ENCODE results near the gene EFS. TPM values are rescaled to one million over a fixed set of nuclear protein-coding genes. Genes with fewer than 3 reads are reported as not detected.

The EFS gene
- total and polyA plus RNA-seq, 8 donors: 15.8 to 64.1 (median 46.9) TPM

DNA sequence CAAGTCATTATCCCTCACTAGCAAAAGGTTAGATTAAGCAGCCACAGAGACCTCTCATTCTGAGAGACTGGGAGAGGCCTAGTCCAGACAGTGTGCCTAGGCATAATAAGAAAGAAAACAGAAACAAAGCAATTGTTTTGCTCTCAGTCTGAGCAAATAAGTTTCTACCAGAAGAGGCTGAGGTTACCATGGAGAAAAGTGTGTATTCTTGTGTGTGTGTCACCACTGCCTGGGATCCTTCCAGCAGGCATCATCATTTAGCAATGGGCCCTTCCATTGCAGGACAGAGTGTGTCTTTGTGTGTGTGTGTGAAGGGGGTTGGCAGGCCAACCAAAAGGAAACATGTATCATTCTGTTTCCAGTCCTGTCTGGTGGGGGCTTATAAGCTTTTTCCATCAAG lies 3.7 kb downstream of the EFS start:
- intact Hi-C loops (cut with DNase I): no loop called here
- DNase-seq (peak in 1 of 4 donors; percentile 20), ATAC-seq (no peak)
- no peak overlapping the region for H3K4me3 ChIP-seq
- H3K27me3 ChIP-seq: peaks cover 5 to 42% of the 10 kb centered on the region in 2 donors
- H3K36me3 ChIP-seq: peaks cover 0 to 6% of the 10 kb centered on the region in 2 donors
- no peaks in the 10 kb centered on the region for H3K4me1 ChIP-seq
- no peaks in the 10 kb centered on the region for H3K9me3 ChIP-seq
- TF ChIP-seq, protein P1, sequence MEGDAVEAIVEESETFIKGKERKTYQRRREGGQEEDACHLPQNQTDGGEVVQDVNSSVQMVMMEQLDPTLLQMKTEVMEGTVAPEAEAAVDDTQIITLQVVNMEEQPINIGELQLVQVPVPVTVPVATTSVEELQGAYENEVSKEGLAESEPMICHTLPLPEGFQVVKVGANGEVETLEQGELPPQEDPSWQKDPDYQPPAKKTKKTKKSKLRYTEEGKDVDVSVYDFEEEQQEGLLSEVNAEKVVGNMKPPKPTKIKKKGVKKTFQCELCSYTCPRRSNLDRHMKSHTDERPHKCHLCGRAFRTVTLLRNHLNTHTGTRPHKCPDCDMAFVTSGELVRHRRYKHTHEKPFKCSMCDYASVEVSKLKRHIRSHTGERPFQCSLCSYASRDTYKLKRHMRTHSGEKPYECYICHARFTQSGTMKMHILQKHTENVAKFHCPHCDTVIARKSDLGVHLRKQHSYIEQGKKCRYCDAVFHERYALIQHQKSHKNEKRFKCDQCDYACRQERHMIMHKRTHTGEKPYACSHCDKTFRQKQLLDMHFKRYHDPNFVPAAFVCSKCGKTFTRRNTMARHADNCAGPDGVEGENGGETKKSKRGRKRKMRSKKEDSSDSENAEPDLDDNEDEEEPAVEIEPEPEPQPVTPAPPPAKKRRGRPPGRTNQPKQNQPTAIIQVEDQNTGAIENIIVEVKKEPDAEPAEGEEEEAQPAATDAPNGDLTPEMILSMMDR (IDR thresholded peaks at IDR 0.05): no peak
- no peak overlapping the region for H3K27ac ChIP-seq

DNA sequence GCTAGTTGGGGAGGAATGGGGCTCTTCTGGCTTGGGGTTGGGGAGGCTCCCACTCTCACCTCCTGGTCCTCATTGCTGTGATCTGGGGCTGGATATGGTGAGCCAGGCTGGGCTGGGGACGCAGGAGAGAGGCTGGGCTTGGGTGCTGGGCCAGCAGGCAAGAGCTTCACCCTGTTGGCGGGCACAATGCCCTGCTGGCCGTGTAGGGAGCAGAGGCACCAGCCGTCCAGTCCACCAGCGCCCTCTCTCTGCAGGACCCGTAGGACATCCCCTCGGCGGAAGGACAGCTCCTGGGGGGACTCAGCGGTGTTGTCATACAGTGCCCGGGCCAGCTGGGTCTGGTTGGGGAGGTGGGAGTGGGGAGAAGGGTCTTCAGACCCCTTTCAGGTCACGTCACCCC lies 4.5 kb downstream of the EFS start:
- ATAC-seq (no peak), DNase-seq (peak in 1 of 4 donors; percentile 75)
- Histone ChIP-seq H3K27ac (no peak overlapping the region), H3K4me3 (no peak overlapping the region), H3K9me3 (no peaks in the 10 kb centered on the region), H3K4me1 (no peaks in the 10 kb centered on the region), H3K27me3 (peaks cover 5 to 33% of the 10 kb centered on the region in 2 donors), H3K36me3 (peaks cover 0 to 6% of the 10 kb centered on the region in 2 donors)
- intact Hi-C loops (cut with DNase I): no loop called here
- TF ChIP-seq, protein P1 (IDR thresholded peaks at IDR 0.05): no peak

DNA sequence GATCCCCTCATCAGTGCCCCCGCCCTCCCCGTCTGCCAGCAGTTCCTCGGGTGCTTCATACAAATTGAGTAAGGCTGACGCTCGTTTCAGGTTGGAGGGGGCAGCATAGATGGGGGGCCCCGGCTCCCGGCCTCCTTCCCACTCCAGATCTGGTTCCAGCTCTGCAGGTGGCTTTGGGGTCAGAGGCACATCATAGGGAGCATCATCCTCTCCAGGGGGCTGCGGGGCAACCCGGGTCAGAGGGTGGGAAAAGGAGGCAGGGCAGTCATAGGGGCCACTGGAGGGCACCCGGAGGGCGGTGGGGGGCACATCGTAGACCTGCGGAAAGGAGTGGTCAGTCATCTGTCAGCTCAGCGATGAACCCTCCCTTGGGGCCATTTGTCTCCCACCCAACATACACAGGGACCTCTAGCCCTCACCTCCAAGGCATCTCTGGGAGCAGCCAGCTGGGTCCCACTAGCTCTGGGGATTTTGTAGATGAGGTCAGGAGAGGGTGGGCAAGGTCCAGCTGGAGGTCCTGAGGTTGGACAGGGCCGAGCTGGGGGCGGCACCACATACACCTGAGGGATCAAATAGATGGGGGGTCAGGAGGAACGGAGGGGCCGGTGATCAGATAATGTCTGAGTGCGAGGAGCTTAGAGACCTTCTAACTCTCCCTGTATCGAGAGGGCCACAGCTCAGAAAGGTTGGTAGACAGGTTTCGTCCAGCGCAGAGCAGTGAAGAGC lies 5.1 kb downstream of the EFS start:
- ATAC-seq (no peak), DNase-seq (no peak)
- TF ChIP-seq, protein P1 (IDR thresholded peaks at IDR 0.05): no peak
- H3K9me3 ChIP-seq: no peaks in the 10 kb centered on the region
- peaks cover 0 to 6% of the 10 kb centered on the region in 2 donors for H3K36me3 ChIP-seq
- no peak overlapping the region for H3K27ac ChIP-seq
- peaks cover 4 to 30% of the 10 kb centered on the region in 2 donors for H3K27me3 ChIP-seq
- intact Hi-C loops (cut with DNase I): no loop called here
- no peaks in the 10 kb centered on the region for H3K4me1 ChIP-seq
- no peak overlapping the region for H3K4me3 ChIP-seq

DNA sequence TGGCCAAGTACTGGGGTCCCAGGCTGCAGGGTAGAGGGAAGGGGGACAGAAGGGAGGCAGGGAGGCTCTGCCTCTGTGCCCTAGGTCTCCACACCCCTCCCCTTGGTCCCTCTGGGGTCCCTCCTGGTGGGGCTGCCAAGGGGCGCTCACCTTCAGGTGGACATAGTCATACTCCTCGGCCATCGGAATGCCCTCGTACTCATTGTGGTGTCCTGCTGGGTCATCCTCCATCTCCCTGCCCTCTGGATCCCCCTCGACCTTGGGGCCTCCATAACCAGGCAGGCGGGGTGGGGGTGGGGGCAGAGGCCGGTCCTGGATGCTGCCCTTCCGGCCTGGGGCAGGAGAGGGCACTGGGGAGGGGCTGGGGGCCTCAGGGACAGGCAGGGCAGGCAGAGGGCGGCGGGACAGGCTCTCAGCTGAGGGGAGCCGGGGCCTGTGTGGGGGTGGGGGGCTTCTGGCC lies 5.8 kb downstream of the EFS start:
- intact Hi-C loops (cut with DNase I): no loop called here

DNA sequence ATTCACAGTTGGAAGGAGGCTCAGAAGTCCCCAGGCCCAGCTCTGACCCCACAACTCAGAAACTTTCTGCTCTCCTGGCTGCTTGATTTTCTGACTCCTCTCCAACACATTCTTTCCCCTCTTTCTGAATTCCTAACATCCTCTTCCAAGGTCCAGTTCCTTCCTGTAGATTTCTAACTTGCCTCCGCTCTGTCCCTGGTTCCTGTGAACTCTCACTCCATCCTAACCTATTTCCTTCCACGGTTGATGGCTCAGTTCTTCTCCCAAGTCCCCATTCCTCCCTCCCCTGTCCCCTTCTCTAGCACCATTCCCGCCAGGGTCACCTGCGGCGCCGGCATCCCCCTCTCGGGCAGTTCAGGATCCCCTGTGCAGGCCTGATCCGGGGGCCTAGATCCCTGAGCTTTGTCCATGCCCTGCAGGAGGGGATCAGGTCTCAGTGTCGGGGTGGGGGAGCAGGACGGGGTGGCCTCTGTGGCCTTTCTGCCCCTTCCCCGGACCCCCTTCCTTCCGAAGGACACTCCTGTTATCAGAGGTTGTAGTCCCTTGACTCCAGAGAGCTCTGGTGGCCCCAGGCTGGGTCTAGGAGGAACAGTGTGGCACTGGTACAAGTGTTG lies 6.3 kb downstream of the EFS start:
- DNase-seq (peak in 1 of 4 donors; percentile 72), ATAC-seq (no peak)
- H3K4me1 ChIP-seq: no peaks in the 10 kb centered on the region
- no peak overlapping the region for H3K27ac ChIP-seq
- H3K4me3 ChIP-seq: no peak overlapping the region
- intact Hi-C loops (cut with DNase I): no loop called here
- peaks cover 0 to 6% of the 10 kb centered on the region in 2 donors for H3K36me3 ChIP-seq
- peaks cover 0 to 30% of the 10 kb centered on the region in 2 donors for H3K27me3 ChIP-seq
- TF ChIP-seq, protein P1 (IDR thresholded peaks at IDR 0.05): no peak
- H3K9me3 ChIP-seq: no peaks in the 10 kb centered on the region

More for the DNA sequence above, 5.8 kb downstream of the EFS start:
- peaks cover 0 to 30% of the 10 kb centered on the region in 2 donors for H3K27me3 ChIP-seq
- no peaks in the 10 kb centered on the region for H3K4me1 ChIP-seq
- H3K4me3 ChIP-seq: no peak overlapping the region
- H3K9me3 ChIP-seq: no peaks in the 10 kb centered on the region
- ATAC-seq (no peak), DNase-seq (no peak)
- H3K27ac ChIP-seq: no peak overlapping the region
- H3K36me3 ChIP-seq: peaks cover 0 to 6% of the 10 kb centered on the region in 2 donors
- TF ChIP-seq, protein P1 (IDR thresholded peaks at IDR 0.05): no peak
